C4-2B (cell line): ENCODE measurements around the gene CDKAL1.

Source experiments
- ZFX ChIP-seq: fragments of 450-650 bp; IDR thresholded peaks from 2 replicates; pipeline ENCODE4 v1.6.1; 2017
- TF ChIP-seq, protein P1 (sequence below): fragments of 450-650 bp; conservative IDR thresholded peaks from 2 replicates; pipeline ENCODE4 v1.5.1; 2017; ENCODE audit warnings: mild to moderate bottlenecking

DNA sequence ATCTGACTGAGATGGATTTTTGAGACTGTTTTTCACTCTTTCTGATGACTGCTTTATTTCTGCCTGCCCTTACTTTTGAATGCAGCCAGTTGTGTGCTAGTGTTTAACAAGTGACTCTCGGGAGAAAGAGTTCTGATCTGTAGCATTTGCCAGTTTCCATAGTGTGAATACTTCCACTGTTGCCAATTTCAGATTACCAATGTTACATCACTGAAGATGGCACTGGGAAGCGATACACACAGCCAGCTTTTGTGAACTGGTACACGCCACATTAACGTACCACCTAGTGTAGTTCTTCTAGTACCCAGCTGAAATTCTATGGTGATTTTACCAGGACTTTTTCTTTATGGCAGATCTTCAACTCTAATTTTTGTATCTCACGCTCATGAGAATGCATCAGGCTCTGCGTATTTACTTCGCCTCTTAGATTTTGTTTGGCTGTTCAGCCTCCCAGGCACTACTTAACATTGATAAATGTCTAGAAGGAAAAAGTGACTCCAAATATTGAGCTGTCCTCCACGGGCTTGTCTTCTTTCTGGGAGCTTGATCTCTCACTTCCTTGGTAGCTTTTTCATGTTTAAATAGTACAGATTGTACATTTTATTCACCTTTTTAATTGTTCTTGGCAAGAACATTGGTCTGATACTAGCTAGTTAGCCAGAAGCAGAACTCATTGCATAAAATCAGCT, 537.7 kb downstream of the CDKAL1 start:
- TF ChIP-seq, protein P1, sequence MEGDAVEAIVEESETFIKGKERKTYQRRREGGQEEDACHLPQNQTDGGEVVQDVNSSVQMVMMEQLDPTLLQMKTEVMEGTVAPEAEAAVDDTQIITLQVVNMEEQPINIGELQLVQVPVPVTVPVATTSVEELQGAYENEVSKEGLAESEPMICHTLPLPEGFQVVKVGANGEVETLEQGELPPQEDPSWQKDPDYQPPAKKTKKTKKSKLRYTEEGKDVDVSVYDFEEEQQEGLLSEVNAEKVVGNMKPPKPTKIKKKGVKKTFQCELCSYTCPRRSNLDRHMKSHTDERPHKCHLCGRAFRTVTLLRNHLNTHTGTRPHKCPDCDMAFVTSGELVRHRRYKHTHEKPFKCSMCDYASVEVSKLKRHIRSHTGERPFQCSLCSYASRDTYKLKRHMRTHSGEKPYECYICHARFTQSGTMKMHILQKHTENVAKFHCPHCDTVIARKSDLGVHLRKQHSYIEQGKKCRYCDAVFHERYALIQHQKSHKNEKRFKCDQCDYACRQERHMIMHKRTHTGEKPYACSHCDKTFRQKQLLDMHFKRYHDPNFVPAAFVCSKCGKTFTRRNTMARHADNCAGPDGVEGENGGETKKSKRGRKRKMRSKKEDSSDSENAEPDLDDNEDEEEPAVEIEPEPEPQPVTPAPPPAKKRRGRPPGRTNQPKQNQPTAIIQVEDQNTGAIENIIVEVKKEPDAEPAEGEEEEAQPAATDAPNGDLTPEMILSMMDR = no peak
- no peak for TF ChIP-seq ZFX
